H9 (cell line): ENCODE data around the gene MUC5B. TPM values are rescaled to one million over a fixed set of nuclear protein-coding genes. Genes with fewer than 3 reads are reported as not detected.

Experiments
- DNase-seq: peaks from one replicate; pipeline ENCODE4 v3.0.0-alpha.2; 2017
- H2AFZ ChIP-seq: one replicate; pipeline ENCODE4 v1.6.1; 2013; ENCODE audit warnings: mild to moderate bottlenecking, low read length, control low read depth, moderate library complexity
- H2AK5ac ChIP-seq: 2 replicates; pipeline ENCODE4 v1.6.1; 2013; ENCODE audit warnings: low read length, control low read depth, mixed read lengths; ENCODE audit not compliant: insufficient read length
- H2BK120ac ChIP-seq: one replicate; pipeline ENCODE4 v1.6.1; 2013; ENCODE audit warnings: low read depth, mild to moderate bottlenecking, low read length, control low read depth, inconsistent platforms; ENCODE audit not compliant: poor library complexity, severe bottlenecking
- H2BK12ac ChIP-seq: 2 replicates; pipeline ENCODE4 v1.6.1; 2013; ENCODE audit warnings: low read length, control low read depth, mixed read lengths, low read depth; ENCODE audit not compliant: insufficient read length
- H2BK15ac ChIP-seq: 2 replicates; pipeline ENCODE4 v1.6.1; 2013; ENCODE audit warnings: low read depth, low read length, control low read depth
- H2BK20ac ChIP-seq: one replicate; pipeline ENCODE4 v1.6.1; 2013; ENCODE audit warnings: low read depth, mild to moderate bottlenecking, low read length, control low read depth, inconsistent platforms; ENCODE audit not compliant: poor library complexity, severe bottlenecking
- H2BK5ac ChIP-seq: 2 replicates; pipeline ENCODE4 v1.6.1; 2013; ENCODE audit warnings: low read length, control low read depth, mixed read lengths; ENCODE audit not compliant: insufficient read length
- H3K14ac ChIP-seq: 2 replicates; pipeline ENCODE4 v1.6.1; 2013; ENCODE audit warnings: low read length, control low read depth; ENCODE audit not compliant: insufficient read depth
- H3K18ac ChIP-seq: 2 replicates; pipeline ENCODE4 v1.6.1; 2013; ENCODE audit warnings: low read depth, mild to moderate bottlenecking, mixed read lengths, low read length, control low read depth; ENCODE audit not compliant: insufficient read length
- H3K23ac ChIP-seq: 2 replicates; pipeline ENCODE4 v1.6.1; 2013; ENCODE audit warnings: low read length, control low read depth, mixed read lengths, low read depth; ENCODE audit not compliant: insufficient read length
- H3K23me2 ChIP-seq: 2 replicates; pipeline ENCODE4 v1.6.1; 2013; ENCODE audit warnings: low read depth, mild to moderate bottlenecking, mixed read lengths, low read length, control low read depth; ENCODE audit not compliant: insufficient read length, poor library complexity, severe bottlenecking
- H3K27ac ChIP-seq: 2 replicates; pipeline ENCODE4 v1.5.1; 2013; ENCODE audit warnings: low read length, control low read depth, mixed read lengths, low read depth; ENCODE audit not compliant: insufficient read length
- H3K27me3 ChIP-seq: 2 replicates; pipeline ENCODE4 v1.6.1; 2013; ENCODE audit warnings: low read length, control low read depth, inconsistent platforms; ENCODE audit not compliant: insufficient read depth
- H3K4ac ChIP-seq: 2 replicates; pipeline ENCODE4 v1.6.1; 2013; ENCODE audit warnings: low read depth, mild to moderate bottlenecking, control low read depth, inconsistent platforms, low read length, moderate library complexity
- H3K4me1 ChIP-seq: 2 replicates; pipeline ENCODE4 v1.6.1; 2013; ENCODE audit warnings: low read length, control low read depth, inconsistent platforms; ENCODE audit not compliant: insufficient read depth
- H3K4me2 ChIP-seq: 2 replicates; pipeline ENCODE4 v1.6.1; 2013; ENCODE audit warnings: low read length, control low read depth, mixed read lengths; ENCODE audit not compliant: insufficient read length, insufficient read depth
- H3K56ac ChIP-seq: 2 replicates; pipeline ENCODE4 v1.6.1; 2013; ENCODE audit warnings: low read depth, mild to moderate bottlenecking, mixed read lengths, low read length, control low read depth; ENCODE audit not compliant: insufficient read length
- H3K79me1 ChIP-seq: 2 replicates; pipeline ENCODE4 v1.6.1; 2013; ENCODE audit warnings: low read depth, mild to moderate bottlenecking, moderate library complexity, low read length, control low read depth, inconsistent platforms; ENCODE audit not compliant: insufficient read depth, poor library complexity, severe bottlenecking
- H3K79me2 ChIP-seq: 2 replicates; pipeline ENCODE4 v1.6.1; 2013; ENCODE audit warnings: low read length, control low read depth, inconsistent platforms; ENCODE audit not compliant: insufficient read depth
- H3K9ac ChIP-seq: 2 replicates; pipeline ENCODE4 v1.6.1; 2013; ENCODE audit warnings: low read length, control low read depth, mixed read lengths; ENCODE audit not compliant: insufficient read length; ENCODE audit errors: extremely low read depth
- H3K9me3 ChIP-seq: one replicate; pipeline ENCODE4 v1.6.1; 2013; ENCODE audit warnings: low read depth, low read length, inconsistent platforms; ENCODE audit not compliant: control insufficient read depth
- H3T11ph ChIP-seq: one replicate; pipeline ENCODE4 v1.6.1; 2013; ENCODE audit warnings: mild to moderate bottlenecking, low read length, control low read depth, inconsistent platforms
- H4K20me1 ChIP-seq: one replicate; pipeline ENCODE4 v1.6.1; 2013; ENCODE audit not compliant: control insufficient read depth, insufficient read length, insufficient read depth
- H4K5ac ChIP-seq: 2 replicates; pipeline ENCODE4 v1.6.1; 2013; ENCODE audit warnings: low read depth, mild to moderate bottlenecking, mixed read lengths, low read length, control low read depth; ENCODE audit not compliant: insufficient read length
- H4K8ac ChIP-seq: replicated peaks from 2 replicates; pipeline ENCODE4 v1.6.1; 2013; ENCODE audit warnings: low read length, control low read depth, mixed read lengths, low read depth; ENCODE audit not compliant: insufficient read length
- H4K91ac ChIP-seq: 2 replicates; pipeline ENCODE4 v1.6.1; 2013; ENCODE audit warnings: low read depth, mild to moderate bottlenecking, moderate library complexity, mixed read lengths, low read length, control low read depth; ENCODE audit not compliant: insufficient read length
- H3K27ac Mint-ChIP-seq, 3 experiments: 2 replicates in 2 of 3; 3 replicates in 1 of 3; pipeline ENCODE4 v1.8.0; 2020 to 2021; ENCODE audit warnings: mixed read lengths in 3 of 3, mild to moderate bottlenecking in 1 of 3, moderate library complexity in 1 of 3
- H3K27me3 Mint-ChIP-seq: 2 replicates; pipeline ENCODE4 v1.8.0; 2021; ENCODE audit warnings: low read depth, mild to moderate bottlenecking, moderate library complexity, mixed read lengths
- H3K36me3 Mint-ChIP-seq, 3 experiments: 2 replicates in 2 of 3; 3 replicates in 1 of 3; pipeline ENCODE4 v1.8.0; 2020 to 2021; ENCODE audit warnings: low read depth in 3 of 3, mixed read lengths in 3 of 3; ENCODE audit not compliant: insufficient read depth in 1 of 3
- H3K4me1 Mint-ChIP-seq, 2 experiments: 2 replicates each; pipeline ENCODE4 v1.8.0; 2020; ENCODE audit warnings: mixed read lengths in 2 of 2
- H3K4me3 Mint-ChIP-seq, 2 experiments: 2 replicates in 1 of 2; 3 replicates in 1 of 2; pipeline ENCODE4 v1.8.0; 2020 to 2021; ENCODE audit warnings: mild to moderate bottlenecking in 2 of 2, mixed read lengths in 2 of 2, moderate library complexity in 1 of 2
- H3K9me3 Mint-ChIP-seq, 2 experiments: 2 replicates in 1 of 2; 3 replicates in 1 of 2; pipeline ENCODE4 v1.8.0; 2020; ENCODE audit warnings: mild to moderate bottlenecking in 2 of 2, mixed read lengths in 2 of 2, moderate library complexity in 1 of 2
- WGBS: extraction: QIAGEN DNeasy Blood & Tissue Kit; methylation state at CpG from one replicate; pipeline ENCODE4 v1.1.7; 2013; ENCODE audit warnings: missing lambda C conversion rate, low lambda C conversion rate, mixed read lengths; ENCODE audit not compliant: insufficient read length; ENCODE audit errors: extremely low coverage; 5-methylcytosine and 5-hydroxymethylcytosine counted together
- total RNA-seq: library from RNA; stranded (reverse); gene quantifications from 2 replicates; pipeline ENCODE4 v1.2.1, GENCODE V29; 2021
- TF ChIP-seq, protein P1 (sequence below): fragments of 200-600 bp; sonication (generic); conservative IDR thresholded peaks from 3 replicates; pipeline ENCODE4 v1.8.0; 2021; ENCODE audit warnings: antibody characterized with exemption, mild to moderate bottlenecking

The MUC5B gene
- total RNA-seq, 1 experiment from 2014 or later = not detected

DNA sequence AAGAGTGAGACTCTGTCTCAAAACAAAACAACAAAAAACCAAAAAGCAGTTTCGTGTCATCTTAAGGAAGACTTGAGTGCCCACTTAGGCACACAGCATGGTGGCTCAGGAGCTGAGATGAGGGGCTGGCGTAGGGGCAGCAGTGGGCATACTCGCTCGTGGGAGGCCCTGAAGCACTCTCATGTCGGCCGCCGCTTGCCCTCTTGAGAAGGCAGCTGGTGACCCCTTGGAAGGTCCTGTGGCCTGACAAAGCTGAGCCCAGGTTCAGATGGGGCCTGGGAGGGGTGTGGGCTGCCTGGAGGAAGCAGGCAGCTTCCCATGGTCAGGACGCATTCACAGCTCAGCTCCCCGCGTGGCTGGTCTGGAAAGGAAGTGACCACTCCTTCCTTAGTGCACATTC, 15.0 kb downstream of the MUC5B start:
- Histone ChIP-seq H2BK120ac (no peak overlapping the region), H3K79me1 (no peaks in the 10 kb centered on the region), H3K4ac (no peak overlapping the region), H3K9ac (no peak overlapping the region), H4K5ac (no peak overlapping the region), H2AK5ac (no peak overlapping the region), H3K56ac (no peak overlapping the region), H3K79me2 (no peaks in the 10 kb centered on the region), H3K23me2 (no peaks in the 10 kb centered on the region), H3K14ac (no peak overlapping the region; the same call in 1 of the 2 replicates), H3K27ac (no peak overlapping the region), H3T11ph (no peak overlapping the region), H3K4me1 (no peaks in the 10 kb centered on the region), H4K8ac (no peak overlapping the region), H4K20me1 (no peaks in the 10 kb centered on the region), H2BK15ac (no peak overlapping the region), H3K23ac (no peak overlapping the region), H3K18ac (no peak overlapping the region), H2BK20ac (no peak overlapping the region), H4K91ac (no peak overlapping the region), H3K9me3 (no peaks in the 10 kb centered on the region), H3K4me2 (no peak overlapping the region), H3K27me3 (no peaks in the 10 kb centered on the region), H2AFZ (no peak overlapping the region), H2BK5ac (no peak overlapping the region), H2BK12ac (no peak overlapping the region)
- Mint-ChIP-seq H3K36me3 (peaks cover 0 to 8% (median 5%) of the 10 kb centered on the region in 3 experiments; a peak in 6 of 7 replicates), H3K4me1 (no peaks in the 10 kb centered on the region), H3K4me3 (no peak overlapping the region), H3K9me3 (peaks cover 15 to 17% of the 10 kb centered on the region in 2 experiments), H3K27ac (no peak overlapping the region; a peak in 1 of 7 replicates), H3K27me3 (peaks cover 10% of the 10 kb centered on the region)
- no CpG with 5 or more reads among the region's 10 CpGs for WGBS
- TF ChIP-seq, protein P1, sequence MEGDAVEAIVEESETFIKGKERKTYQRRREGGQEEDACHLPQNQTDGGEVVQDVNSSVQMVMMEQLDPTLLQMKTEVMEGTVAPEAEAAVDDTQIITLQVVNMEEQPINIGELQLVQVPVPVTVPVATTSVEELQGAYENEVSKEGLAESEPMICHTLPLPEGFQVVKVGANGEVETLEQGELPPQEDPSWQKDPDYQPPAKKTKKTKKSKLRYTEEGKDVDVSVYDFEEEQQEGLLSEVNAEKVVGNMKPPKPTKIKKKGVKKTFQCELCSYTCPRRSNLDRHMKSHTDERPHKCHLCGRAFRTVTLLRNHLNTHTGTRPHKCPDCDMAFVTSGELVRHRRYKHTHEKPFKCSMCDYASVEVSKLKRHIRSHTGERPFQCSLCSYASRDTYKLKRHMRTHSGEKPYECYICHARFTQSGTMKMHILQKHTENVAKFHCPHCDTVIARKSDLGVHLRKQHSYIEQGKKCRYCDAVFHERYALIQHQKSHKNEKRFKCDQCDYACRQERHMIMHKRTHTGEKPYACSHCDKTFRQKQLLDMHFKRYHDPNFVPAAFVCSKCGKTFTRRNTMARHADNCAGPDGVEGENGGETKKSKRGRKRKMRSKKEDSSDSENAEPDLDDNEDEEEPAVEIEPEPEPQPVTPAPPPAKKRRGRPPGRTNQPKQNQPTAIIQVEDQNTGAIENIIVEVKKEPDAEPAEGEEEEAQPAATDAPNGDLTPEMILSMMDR = no peak
- no peak for DNase-seq
